Measurements from ENCODE around the gene LRIG2. TPM values are rescaled to one million over a fixed set of nuclear protein-coding genes. Genes with fewer than 3 reads are reported as not detected.
"Not testable (repeated sequence)": the region's sequence is repeated elsewhere in the genome, so short reads cannot be mapped to it uniquely, and the experiment has no call there.

Gene LRIG2
- total RNA-seq, 1 experiment from 2014 or later = 5.7 TPM

DNA sequence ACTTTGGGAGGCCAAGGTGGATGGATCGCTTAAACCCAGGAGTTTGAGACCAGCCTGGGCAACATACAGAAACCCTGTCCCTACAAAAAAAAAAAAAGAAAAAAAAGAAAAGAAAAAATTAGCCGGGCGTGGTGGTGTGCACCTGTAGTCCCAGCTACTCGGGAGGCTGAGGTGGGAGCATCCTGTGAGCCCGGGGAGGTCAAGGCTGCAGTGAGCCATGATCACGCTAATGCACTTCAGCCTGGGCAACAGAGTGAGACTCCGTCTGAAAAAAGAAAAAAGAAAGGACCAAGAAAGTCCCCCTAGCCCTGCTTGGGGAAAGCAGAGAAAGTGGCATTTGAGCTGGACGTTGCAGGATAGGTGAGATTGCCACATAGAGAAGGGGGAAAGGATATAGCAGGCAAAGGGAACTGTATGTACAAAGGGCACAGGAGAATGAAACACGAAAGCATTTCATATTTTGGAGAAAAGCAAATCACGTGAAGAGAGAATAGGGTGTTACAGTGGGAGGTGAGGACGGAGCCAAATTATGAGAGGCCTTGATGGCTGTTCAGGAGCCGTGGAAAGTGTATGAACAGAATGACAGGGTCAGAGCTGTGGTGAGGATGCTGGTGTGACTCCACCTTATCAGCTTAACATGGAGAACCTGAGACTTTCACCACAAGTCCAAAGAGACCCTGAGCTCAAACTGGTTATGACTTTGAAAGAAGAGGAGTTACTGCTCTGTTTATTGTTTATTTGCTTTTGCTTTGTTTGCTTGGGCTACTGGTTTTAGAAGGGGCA, 19.5 kb upstream of the LRIG2 start:
- no peak for DNase-seq (ENCODE audit: low spot score)
- in situ Hi-C loops (cut with HindIII; ENCODE audit: low sequenced_read_pairs) = no loop called here

DNA sequence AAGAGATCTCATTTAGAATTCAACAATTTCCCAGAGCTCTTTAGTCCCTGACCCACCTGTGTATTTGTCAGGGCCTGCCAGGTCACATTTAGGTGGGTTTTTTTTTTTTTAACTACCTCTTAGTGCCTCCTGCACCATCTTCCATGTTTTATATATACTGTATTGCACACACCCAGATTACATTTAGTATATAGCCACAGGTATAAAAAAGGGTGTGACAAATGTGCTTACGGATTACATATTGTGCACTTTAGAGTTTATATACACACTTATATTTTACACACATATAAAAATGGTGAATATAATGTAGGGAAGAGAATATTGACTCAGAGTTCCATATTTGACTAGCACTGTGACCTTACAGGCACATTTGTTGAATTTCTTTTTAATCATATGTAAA, 17.4 kb upstream of the LRIG2 start:
- in situ Hi-C loops (cut with HindIII; ENCODE audit: low sequenced_read_pairs) = no loop called here
- DNase-seq (ENCODE audit: low spot score) = no peak

- in situ Hi-C loops (cut with HindIII; ENCODE audit: low sequenced_read_pairs) = no loop called here
- no peak for DNase-seq (ENCODE audit: low spot score)
These were observed 16.0 kb upstream of the LRIG2 start for GRCh38 chr1:113057006-113057405.

DNA sequence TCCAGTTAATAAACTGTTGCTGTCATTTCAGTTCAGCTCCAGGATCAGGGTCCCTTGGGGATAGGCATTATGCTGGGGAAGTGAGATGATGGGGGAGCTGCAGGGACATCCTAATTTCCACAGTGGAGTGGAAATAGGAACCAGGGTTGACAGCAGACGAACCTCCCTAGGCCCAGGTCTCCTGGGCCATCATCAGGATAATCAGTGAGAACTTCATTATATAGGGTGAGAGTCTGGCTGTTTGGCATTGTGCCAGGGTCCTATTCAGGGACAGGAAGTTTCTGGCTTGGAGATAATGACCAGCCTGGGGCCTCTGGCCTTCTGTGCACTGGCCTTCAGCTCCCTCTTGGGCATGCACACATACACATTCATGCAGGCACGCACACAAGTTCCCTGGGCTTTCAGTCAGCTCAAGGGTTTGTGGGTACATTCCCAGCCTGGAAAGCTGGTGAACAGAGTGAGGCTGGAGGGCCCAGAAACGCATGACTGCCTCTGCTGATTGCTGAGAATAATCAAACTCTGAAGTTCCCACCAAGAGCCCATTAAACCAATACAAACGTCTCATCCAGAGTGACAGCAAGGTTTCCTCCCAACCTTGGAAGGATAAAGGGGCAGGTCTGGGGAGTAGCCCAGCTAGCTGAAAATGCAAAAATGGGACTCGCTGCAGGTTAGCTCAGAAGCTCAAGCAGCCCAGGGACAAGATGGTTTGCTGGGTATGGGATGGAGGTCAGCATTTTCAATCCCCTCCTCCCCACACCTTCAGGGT, 13.9 kb upstream of the LRIG2 start:
- in situ Hi-C loops (cut with HindIII; ENCODE audit: low sequenced_read_pairs) = no loop called here
- DNase-seq (ENCODE audit: low spot score) = no peak

GRCh38 chr1:113063456-113063855, 9.5 kb upstream of the LRIG2 start:
- DNase-seq (ENCODE audit: low spot score); in situ Hi-C loops (cut with HindIII; ENCODE audit: low sequenced_read_pairs): not testable (repeated sequence)

GRCh38 chr1:113072141-113072756, 749 bp upstream of the LRIG2 start:
- in situ Hi-C loops (cut with HindIII; ENCODE audit: low sequenced_read_pairs) = no loop called here
- DNase-seq (ENCODE audit: low spot score) = no peak

GRCh38 chr1:113073479-113073950, 517 bp downstream of the LRIG2 start:
- in situ Hi-C loops (cut with HindIII; ENCODE audit: low sequenced_read_pairs) = no loop called here
- DNase-seq (ENCODE audit: low spot score) = no peak

DNA sequence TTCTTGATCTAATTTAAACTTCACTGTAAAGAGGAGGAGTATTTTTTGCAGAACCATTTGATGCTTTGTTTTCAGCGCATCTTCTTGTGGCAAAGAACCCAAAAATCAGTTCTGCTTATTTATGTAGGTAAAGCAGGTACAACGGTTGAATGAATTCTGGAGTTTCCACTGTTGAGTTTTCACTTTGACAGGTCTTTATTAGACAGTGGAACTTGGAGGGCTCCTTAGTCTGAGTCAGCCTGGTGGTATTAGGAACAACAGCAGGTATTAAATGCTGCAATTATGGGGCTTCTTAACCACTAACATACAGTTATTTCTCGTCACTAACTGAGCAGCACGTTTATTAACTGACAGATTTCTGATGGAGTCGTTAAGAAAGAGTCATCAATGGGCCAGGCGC, 1.2 kb downstream of the LRIG2 start:
- no peak for DNase-seq (ENCODE audit: low spot score)

GRCh38 chr1:113077978-113078377, 5.0 kb downstream of the LRIG2 start:
- in situ Hi-C loops (cut with HindIII; ENCODE audit: low sequenced_read_pairs) = not testable (repeated sequence)

More for the DNA sequence above, 1.2 kb downstream of the LRIG2 start:
- in situ Hi-C loops (cut with HindIII; ENCODE audit: low sequenced_read_pairs) = no loop called here

DNA sequence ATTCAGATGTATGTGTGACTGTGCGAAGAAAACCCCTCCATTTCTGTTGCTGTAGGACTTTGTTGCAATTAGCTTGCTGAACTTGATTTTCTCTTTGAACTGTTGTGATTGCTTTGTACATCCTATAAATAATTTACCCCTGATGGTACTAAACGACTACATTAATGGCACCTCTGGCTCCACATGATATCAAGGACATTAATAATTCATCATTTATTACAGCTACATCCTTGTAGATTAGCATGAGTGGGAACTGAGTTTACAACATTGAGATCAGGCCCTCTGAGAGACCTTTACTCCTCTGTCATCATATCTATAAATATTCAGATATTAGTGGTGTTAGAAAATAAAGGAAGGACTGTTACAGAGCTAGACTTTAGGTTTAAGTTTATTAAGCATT, 13.5 kb downstream of the LRIG2 start:
- DNase-seq (ENCODE audit: low spot score) = no peak
- in situ Hi-C loops (cut with HindIII; ENCODE audit: low sequenced_read_pairs) = no loop called here

More at GRCh38 chr1:113077978-113078377, 5.0 kb downstream of the LRIG2 start:
- DNase-seq (ENCODE audit: low spot score) = not testable (repeated sequence)

DNA sequence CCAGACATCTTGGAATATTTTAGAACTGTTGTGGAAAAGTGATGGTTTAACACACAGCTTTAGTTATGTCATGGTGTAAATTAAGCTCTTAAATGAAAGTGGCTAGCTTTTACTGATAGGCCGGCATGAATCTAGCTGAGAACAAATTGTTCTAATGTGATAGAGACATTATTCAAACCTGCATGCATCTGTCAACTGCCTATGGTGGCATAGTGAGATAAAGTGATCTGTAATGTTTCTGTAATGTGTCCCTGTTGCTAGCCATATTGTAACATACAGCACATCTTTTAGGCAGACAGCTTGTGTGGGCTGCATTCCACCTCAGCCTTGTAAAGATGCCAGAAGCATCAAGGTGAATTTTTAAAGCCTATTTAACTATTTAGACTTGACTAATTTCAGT, 16.0 kb downstream of the LRIG2 start:
- in situ Hi-C loops (cut with HindIII; ENCODE audit: low sequenced_read_pairs) = no loop called here
- peak; percentile 54 for DNase-seq (ENCODE audit: low spot score)

DNA sequence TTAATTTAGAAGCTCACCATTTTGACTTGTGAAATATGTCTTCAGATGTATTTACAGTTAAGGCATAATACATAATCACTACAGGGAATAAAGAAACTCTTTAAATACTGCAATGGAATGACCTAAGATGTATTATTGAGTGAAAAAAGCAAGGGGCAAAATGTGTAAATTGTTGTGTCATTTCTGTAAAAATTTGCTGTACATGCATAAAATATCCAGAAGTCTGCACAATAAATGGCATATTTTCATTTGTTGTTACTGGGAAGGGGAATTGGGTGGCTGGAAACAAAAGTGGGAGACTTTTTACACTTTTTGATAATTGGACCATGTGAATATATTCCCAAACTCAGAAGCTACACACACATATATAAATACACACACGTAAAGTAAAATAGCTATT, 17.1 kb downstream of the LRIG2 start:
- in situ Hi-C loops (cut with HindIII; ENCODE audit: low sequenced_read_pairs) = no loop called here

GRCh38 chr1:113091988-113092594, 19.1 kb downstream of the LRIG2 start:
- in situ Hi-C loops (cut with HindIII; ENCODE audit: low sequenced_read_pairs) = no loop called here
- no peak for DNase-seq (ENCODE audit: low spot score)

More for the DNA sequence above, 17.1 kb downstream of the LRIG2 start:
- no peak for DNase-seq (ENCODE audit: low spot score)

- no peak for DNase-seq (ENCODE audit: low spot score)
- in situ Hi-C loops (cut with HindIII; ENCODE audit: low sequenced_read_pairs) = no loop called here
These were observed 21.5 kb downstream of the LRIG2 start for GRCh38 chr1:113094506-113094905.

DNA sequence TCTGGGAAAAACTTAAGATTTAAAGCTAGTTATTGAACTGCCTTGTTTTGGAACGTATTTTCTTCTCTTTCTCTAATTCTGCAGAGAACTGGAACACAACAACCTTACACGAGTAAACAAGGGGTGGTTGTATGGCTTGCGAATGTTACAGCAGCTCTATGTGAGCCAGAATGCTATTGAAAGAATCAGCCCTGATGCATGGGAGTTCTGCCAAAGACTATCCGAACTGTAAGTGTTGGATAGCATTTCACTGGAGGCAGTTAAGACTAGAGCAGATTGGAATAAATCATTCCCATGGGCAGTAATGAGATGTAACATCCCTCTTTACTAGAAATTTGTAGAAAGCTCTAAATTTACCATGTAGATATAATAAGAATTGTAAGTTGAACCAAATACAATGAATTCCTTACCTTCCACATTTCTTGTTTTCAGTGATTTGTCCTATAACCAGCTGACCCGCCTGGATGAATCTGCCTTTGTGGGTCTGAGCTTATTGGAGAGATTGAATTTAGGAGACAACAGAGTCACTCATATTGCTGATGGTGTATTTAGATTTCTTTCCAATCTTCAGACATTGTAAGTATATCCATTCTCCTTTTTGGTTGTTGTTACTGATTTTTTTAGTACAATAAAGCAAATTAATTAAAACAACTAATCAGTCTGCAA, 22.9 kb downstream of the LRIG2 start:
- DNase-seq (ENCODE audit: low spot score) = no peak
- in situ Hi-C loops (cut with HindIII; ENCODE audit: low sequenced_read_pairs) = no loop called here

GRCh38 chr1:113096493-113096892, 23.5 kb downstream of the LRIG2 start:
- in situ Hi-C loops (cut with HindIII; ENCODE audit: low sequenced_read_pairs) = no loop called here
- no peak for DNase-seq (ENCODE audit: low spot score)

- no peak for DNase-seq (ENCODE audit: low spot score)
- in situ Hi-C loops (cut with HindIII; ENCODE audit: low sequenced_read_pairs) = no loop called here
These were observed 28.6 kb downstream of the LRIG2 start for GRCh38 chr1:113101588-113101987.

DNA sequence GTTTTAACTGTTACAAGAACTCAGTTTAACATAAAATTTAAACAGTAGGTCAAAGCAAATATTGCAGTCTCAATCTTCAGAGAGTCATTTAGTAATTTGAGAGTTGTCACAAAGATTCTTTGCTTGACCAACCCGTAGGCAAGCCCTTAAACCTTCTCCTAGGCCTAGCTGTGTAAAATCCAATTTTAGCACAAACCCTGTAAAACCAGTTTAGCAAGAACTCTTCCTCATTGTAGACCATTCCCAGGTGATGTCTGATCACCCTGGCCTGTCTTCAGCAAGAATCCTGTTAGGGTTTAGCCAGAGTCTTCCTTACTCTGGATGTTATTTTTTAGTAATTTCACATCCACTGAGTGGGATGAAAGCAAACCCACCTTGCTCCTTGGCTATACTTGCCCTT, 30.1 kb downstream of the LRIG2 start:
- DNase-seq (ENCODE audit: low spot score) = no peak
- in situ Hi-C loops (cut with HindIII; ENCODE audit: low sequenced_read_pairs) = no loop called here

DNA sequence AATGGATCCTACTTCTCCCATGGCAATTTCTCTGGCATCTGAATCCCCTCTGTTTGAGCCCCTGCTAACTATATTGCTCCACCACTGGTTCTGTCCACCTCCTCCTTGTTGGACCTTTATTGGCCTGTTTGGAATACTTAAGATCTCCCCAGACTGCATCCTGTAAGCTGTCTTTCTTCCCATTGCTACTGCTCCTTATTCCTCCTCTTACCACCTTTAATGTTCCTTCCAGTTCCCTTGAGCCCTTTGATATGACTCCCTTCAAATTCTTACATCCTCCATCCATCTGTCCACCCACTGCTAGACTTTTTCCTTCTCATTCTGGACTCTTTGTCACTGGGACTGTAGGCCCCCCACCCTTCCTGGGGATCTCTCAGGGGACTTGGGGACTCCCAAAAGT, 31.0 kb downstream of the LRIG2 start:
- DNase-seq (ENCODE audit: low spot score) = no peak
- in situ Hi-C loops (cut with HindIII; ENCODE audit: low sequenced_read_pairs) = no loop called here

Measured in G401 (cell line).